HT1080 (cell line): ENCODE measurements around the gene TNXB. TPM values are rescaled to one million over a fixed set of nuclear protein-coding genes. Genes with fewer than 3 reads are reported as not detected.

Source experiments
- DNase-seq: peaks from one replicate; pipeline ENCODE4 v3.0.0-alpha.2; 2015; ENCODE audit warnings: low read depth
- total RNA-seq: library from RNA; depleted of rRNA; stranded (reverse); fragments of >200 nt; shearing (Covaris generic); gene quantifications from 2 replicates; pipeline ENCODE4 v1.2.3, GENCODE V29; 2014

TNXB gene
- total RNA-seq, 1 experiment from 2014 or later = 0.37 TPM

DNA sequence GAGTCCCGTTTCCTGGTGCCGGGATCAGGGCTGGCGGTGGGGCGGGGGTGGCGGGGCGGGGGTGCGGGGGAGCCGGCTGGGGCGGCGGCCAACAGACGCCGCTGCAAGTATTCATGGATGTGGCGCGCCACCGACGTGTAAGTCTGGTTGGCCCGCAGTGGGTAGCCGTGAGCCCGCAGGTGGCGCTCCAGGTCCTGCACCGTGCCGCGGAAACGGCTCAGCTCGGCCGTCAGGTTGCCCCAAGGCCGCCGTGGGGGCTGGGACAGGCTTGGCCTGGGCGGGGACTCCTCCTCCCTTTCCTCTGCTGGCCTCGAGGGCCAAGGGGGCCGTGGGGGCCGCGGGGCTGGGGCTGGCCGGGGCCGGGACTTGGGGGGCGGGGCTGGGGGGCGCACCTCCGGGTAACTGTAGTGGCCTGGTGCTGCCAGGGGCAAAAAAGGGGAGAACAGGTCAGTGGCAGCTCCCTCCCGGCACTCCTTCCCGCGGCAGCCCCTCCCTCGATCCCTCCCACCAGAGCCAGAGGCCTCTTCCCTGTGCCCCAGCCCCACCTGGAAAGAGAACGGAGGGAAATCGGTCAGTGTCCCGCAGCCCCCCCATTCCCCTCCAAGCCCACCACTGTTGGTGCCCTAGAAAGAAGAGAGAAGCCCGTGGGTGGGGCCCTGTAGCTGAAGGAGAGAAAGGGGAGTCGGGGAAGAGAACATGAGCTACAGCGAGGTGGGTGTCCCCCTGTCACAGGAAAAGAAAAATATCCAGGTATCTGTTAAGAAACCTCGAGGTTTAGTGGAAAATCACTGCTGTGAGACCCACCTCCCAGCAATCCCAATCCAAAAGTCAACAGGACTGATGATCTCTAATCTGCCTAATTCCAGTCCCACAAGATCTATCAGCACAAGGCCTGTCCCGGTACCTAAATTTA, 21.3 kb downstream of the TNXB start:
- DNase-seq = no peak

DNA sequence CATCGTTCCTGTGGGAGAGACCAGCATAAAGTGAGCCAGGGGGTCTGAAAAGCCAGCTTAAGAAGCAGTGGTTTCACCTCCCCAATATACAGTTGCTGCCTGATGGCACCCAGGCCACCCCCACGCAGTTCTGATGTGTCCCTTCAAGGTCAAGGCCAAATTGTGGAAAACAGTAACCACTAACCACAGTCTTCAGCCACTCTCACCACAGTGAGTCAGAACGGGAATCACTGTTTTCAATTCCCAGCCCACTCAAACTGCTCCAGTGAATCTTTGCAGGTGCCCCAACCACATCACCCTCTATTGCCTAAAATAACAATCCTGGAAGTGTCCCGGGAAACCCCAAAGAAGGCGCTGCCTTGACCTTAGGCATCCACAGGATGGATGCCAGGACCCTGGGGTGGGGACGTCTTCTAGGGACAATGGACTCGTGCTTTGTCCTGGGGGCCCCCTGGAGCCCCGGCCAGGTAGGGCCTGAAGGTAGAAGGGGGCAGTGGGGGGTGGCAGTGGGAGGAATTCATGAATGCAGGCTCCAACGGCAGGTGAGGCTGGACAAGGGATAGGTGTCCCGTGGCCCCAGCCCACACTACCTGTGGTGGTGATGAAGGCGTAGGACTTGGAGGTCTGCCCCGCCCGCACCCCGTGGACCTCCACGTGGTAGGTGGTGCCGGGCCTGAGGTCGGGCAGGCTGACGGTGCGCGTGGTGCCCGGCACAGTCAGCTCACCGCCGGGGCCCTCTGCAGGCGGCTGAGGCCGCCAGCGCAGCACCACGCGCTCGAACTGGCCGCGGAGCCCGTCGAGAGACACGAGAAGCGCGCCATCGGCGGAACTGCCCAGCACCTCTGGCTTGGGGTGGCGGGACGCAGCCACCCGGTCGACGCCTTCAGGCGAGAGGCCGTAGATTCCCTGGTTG, 22.2 kb downstream of the TNXB start:
- DNase-seq = peak; percentile 77

DNA sequence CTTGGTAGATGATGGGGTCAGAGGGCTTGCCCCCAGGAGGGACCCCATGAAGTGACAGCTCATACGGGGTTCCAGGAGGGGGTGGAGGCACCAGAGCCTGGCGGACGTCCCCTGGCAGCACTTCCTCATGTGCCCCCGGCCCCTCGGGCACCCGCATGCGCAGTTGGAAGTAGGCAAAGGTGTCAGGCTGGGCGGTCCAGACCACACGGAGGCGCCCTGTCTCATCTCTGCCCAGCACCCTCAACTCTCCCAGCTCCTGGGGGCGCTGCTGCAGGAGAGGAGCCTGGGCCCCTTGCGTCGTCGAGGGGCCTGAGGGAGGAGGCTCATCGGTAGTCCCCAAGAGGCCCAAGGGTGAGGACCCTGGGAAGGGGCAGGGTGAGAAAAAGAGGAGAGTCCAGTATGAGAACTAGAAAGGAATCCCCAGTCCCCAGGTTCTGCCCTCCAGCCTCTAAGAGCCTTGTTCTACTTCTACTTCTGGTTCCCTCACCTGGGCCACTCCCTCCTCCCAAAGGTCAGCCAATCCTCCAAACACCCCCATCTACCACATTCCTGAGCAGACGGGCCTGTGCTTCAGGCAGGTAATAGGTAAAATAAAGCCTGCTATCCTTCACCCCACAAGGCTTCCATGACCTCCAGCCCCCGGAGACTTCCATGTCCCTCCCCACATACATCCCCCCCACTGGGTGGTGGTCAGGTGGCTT, 23.2 kb downstream of the TNXB start:
- DNase-seq = no peak

DNA sequence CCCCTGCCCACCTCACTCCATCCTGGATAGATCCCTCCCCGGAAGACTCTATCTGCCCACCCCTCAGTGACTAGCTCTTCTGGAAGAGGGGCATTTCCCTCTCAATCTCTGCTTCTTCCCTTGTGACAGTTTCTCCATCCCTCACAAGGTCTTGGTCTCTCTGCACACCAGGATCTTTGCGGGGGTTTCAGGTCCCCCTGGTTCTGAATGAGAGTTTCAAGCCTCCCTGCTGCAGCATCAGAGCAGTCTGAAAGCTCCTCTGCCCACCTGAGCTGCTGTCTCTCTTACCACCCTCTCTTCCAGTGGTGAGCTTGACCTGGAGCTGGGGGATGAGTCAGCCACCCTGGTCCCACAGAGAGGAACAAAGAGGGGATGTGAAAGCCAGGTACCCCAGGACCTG, 24.4 kb downstream of the TNXB start:
- DNase-seq = no peak

DNA sequence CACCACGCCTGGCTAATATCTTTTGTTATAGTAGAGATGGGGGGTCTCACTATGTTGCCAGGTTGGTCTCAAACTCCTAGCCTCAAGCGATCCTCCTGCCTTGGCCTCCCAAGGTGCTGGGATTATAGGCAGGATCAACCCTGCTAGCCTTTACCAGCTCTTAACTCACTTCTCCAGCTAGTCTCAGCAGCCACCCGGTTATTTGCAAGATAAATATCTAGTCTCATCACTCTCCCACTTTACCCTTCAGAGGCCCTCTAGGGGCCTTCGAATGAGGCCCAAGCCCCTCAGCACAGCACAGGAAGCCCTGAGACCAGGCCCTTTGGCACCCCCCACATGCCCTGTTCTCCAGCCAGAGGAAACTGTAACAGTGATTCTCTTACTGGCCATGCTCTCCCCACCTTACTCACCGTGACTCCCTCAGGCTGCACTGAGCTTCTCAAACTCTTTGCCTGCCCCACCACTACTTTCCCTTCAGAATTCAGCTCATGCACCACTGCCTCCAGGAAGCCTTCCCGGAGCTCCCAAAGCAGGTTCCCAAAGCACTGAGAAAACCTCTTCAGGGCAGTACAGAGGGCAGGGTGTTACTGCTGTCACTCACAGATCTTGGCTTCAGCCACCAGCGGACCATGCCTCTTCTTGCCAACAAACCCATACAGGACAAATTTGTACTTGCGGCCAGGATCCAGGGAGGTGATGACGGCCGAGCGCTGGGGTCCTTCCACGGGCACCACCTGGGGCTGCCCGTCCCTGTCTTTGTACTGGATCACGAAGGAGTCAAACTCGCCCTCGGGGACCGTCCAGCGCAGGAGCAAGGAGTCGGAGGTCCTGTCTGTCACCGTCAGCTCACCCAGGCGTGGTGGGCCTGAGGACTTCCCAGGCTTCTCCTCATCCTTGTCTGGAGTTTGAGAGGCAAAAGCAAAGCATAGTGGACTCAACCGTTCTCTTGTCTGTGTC, 25.0 kb downstream of the TNXB start:
- no peak for DNase-seq

DNA sequence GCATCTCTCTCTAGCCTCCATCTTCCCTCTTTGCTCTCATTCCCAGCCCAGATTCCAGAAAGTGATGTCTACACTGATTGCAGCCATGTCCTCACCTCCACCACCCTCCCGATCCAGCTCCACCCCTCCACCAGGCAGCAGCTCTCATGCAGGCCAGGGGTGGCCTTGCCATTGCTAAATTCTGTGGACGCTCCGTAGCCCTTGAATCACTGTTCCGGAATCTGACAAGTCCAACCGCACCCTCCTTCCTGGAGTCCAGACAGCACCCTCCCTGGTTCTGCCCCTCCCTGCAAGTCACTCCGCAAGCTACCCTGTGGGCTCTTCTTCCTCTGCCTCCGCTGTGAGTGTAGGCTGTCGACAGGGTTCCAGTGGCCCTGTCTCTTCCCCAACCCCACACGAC, 26.2 kb downstream of the TNXB start:
- DNase-seq = peak; percentile 80

DNA sequence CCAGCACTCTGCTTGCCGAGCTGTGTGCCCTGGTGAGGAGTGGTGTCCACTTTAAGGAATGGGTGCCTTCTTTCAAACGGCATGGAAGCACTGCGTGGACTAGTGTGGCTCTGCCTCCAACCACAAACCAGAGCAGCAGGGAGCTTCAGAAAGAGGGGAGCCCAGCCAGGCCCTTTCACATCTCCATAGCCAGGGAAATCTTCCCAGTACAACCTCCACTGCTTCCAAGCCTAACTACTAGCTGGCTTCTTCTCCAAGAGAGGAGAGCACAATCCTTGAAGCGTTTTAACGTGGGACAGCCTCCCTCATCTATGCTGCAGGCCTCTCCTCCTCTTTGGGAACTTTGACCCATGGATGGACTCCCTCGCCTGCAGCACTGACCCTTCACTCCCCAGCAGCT, 26.7 kb downstream of the TNXB start:
- no peak for DNase-seq

DNA sequence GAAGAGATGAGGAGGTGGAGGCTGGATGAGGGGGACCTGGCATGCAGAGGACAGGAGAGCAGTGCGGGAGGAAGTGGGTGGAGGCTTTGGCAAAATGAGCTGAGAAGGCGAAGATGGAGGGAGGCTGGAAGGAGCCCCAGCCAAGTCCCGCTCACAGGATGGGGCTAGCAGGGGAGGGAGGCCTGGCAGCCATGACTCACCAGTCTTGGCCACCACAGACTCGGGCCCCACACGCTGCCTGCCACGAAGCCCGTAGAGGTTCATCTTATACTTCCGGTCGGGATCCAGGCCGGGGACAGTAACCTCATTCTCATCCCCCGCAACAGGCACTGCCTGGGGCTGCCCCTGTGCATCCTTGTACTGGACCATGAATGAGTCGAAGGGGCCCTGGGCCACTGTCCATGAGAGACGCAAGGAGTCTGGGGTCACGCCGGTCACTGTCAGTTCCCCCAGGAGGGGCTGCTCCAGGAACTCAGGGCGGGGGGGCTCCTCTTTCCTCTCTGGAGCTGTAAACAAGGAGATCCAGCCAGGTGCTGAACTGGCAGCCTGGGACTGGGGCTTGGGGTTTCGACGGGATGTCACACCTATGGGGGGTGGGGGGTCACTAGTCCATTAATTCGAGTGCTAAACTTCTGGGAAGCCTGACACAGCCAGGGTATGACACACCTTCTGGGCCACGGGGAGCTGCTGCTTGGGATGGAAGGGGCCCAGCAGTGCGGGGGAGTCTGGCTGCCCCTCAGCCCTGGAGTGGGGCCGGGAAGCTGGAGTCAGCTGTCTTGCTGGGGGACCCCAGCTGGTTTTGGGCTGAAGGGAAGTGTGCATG, 27.8 kb downstream of the TNXB start:
- peak; percentile 94 for DNase-seq

DNA sequence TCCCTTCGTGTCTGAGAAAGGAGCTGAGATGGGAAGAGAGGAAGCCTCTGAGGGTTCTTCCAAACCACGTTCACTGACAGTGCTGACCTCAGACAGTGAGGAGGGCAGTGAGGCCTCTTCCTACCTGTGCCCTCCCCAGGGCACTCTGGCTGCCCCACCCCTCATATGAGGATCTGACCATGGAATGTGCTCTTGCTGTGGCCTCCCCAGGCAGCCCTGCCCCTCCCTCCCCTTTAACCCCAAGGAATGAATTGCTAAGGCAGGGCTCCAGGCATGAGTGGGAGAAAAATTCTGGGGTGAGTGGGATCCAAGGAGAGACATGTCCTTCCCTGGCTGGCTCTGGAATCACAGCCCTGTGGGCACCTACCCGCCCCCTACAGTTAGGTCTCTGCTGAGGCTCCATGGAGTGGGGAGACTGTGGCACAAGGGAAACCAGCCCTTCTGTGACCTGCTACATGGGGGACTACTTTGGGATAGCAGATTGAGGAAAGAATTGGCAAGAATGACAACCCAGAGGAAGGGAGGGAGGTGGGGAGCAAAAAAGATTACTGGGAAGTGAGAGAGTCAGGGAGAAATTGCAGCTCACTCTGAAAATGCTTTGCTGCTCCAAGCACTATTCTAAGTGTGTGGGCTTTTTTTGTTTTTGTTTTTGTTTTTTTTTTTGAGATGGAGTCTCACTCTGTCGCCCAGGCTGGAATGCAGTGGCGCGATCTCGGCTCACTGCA, 29.4 kb downstream of the TNXB start:
- no peak for DNase-seq

DNA sequence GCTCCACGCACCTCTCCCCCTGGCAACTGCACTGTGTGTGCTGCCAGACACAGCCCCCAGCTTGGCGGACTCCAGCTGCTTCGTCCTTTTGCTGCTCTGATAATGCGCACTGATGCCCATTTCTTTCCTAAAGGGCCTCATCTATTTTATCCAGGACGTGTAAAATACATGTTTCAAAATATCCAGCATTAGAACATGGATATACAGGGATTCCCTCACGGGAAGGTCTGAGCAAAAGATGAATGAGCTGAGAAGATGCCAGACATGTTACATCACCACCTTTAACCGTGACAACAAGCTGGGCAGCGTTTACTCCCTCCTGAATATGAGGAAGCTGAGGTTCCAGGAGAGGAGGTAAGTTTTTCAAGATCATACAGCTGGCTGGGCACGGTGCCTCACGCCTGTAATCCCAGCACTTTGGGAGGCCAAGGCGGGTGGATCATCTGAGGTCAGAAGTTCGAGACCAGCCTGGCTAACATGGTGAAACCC, 32.8 kb downstream of the TNXB start:
- DNase-seq = peak; percentile 73

DNA sequence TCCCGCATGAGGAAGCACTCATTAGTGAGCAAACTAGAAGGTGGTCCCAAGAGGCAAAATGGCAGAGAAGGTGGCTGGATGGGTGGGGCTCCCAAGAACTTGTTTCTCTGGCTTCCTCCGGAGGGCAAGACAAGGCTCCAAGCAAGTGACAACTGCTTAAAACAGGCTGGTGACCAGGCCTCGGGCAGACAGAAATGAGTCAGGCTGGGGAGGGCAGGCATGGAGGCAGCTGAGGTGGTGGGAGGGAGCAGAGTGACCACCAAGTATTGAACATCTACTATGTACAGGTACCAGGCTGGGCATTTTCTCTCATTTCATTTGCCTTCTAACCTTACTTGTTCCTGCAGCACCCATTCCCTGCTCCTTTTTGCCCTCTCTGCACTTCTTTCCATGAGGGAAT, 33.4 kb downstream of the TNXB start:
- no peak for DNase-seq

DNA sequence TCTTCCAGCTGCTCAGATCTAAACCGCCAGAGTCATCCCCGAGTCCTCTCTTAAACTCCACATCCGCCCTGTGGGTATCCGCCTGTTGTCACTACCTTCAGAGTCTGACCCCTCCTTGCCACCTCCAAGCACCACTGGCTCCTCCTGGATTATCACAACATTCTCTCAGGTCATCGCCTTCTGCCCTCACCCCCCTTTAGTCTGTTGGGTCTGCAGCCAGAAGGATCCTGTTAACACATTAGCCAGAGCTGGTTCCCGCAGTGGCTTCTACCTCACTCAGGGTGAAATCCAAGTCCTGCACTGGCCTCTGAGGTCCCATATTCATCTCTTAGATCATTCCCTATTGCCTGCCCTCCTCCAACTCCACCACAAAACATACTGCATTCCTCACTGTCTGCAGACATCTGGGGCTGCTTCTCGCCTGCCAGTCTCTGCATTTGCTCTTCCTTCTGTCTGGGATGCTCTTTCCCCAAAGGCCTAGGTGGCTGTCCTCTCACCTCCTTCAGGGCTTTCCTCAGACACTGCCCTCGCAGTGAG, 34.1 kb downstream of the TNXB start:
- no peak for DNase-seq

DNA sequence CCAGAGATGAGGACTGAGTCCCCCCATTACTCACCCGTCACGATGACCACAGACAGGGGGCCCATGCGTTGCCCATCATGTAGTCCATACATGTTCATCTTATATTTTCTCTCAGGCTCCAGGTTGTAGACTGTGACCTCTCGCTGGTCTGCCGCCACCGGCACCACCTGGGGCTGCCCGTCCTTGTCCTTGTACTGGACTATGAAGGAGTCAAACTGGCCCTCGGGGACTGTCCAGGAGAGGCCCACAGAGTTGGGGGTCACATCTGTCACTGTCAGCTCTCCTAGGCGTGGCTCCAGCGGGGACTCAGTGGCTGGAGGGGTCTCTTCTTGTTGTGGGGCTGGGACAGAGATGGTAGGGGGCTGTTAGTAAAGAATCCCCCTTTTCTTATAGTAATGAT, 35.5 kb downstream of the TNXB start:
- no peak for DNase-seq

DNA sequence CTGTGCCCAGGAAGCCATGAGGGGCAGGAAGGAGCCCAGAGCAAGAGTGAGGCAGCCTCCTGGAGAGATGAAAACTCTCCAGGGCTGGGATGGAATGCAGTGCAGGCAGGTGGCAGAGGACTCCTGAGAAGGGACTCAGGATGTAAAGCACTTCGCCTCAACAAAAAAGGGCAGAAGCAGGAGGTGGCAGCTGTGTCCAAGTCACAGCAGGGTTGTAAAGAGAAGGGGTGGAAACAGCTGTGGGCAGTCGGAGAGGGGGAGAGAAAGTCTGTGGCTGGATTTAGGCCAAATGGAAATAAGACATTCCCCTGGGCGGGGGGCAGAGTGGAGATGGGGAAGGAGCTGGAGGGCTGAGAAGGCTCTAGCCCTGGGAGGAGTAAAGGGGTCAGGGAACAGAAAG, 36.0 kb downstream of the TNXB start:
- no peak for DNase-seq

DNA sequence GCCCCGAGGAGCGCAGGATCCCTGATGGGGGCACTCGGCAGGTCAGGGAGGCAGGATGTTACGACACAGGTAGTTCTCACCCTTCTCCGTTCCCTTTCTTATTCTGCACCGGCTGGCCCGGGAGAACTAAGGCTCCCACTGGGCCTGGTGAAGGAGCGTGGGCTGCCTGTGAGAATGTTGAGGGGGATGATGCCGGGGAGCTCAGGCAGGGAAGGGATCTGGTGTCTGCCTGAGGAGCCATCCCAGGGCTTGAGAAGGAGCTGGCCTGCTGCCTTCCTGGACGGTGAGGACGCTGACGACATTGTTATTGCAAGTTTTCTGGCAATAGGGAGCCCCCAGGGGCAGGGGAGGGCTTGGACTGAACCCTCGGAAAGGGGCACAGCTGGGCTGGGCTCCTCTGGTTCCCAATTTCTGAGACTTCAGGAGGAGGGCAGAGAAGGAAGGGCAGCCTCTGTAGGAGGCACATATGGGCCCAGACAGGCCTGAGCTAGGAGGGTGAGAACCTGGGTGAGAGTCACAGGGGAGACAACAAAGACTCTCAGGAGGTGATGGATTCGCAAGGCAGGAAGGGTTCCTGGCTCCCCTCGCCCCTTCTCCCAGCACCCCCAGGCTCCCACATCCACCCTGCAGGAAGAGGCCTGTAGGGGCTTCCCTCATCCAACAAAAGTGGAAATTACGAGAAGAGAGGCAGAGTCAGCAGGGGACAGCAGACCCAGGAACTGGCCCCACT, 38.2 kb downstream of the TNXB start:
- no peak for DNase-seq

DNA sequence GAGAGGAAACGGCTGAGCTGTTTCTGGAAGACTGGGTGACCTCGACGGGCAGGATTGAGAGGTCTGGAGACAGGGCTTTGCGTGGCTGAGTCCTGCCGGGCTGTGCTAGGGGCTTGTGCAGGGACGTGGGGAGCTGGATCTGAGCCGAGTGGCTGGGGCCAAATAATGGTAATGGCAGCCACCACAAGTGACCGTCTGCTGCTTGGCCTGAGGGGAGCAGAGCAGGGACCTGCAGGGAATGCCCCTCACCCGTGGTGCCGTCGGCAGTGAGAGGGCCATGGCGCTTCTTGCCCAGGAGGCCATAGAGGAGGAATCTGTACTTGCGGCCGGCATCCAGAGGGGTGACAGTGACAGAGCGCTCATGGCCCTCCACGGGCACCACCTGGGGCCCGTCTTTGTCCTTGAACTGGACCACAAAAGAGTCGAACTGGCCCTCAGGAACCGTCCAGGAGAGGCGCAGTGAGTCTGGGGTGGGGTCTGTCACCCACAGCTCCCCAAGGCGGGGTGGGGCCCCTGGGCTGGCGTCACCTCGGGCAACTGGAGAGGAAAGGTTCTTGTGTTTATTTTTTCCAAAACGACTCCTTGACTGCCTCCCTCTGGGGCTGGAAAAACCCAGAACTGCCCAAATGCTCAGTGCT, 39.1 kb downstream of the TNXB start:
- DNase-seq = no peak

DNA sequence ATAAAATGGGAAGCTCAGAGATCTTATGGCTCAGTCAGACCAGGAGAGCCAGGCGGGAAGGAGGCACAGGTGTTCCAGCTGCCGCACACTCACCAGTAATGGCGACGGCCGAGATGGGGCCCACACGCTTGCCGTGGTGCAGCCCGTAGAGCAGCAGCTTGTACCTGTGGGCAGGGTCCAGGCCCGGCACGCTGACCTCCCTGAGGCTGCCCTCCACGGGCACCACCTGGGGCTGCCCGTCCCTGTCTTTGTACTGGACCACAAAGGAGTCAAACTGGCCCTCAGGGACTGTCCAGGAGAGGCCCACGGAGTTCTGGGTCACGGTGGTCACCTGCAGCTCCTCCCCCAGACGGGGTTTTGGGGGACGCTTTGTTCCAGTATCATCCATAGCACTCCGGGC, 39.7 kb downstream of the TNXB start:
- DNase-seq = no peak
